A673 (cell line): ENCODE results near the gene MRFAP1. TPM values are rescaled to one million over a fixed set of nuclear protein-coding genes. Genes with fewer than 3 reads are reported as not detected.
A peak's percentile ranks its signal among the peaks of the same experiment; 100 is the strongest.

Experiments
- BruUV-seq: library from RNA; stranded (reverse); fragments of 400-500 nt; replicated peaks from 2 replicates; lab custom pipeline; 2021; lab: Mats Ljungman, UMichigan
- CTCF ChIA-PET: fragments of 300-600 bp; sonication (Branson Sonifier 250); formaldehyde crosslinking; loops from one replicate; lab custom pipeline; 2022; ENCODE audit warnings: antibody characterized with exemption; lab: Charles Lee
- POLR2A ChIA-PET: fragments of 300-600 bp; sonication (Branson Sonifier 250); formaldehyde crosslinking; loops from one replicate; lab custom pipeline; 2022; ENCODE audit warnings: antibody characterized with exemption; ENCODE audit not compliant: low non-redundant PET; lab: Charles Lee
- DNase-seq: peaks from one replicate; pipeline ENCODE4 v3.0.0-alpha.2; 2015; ENCODE audit warnings: low spot score
- H3K27ac ChIP-seq: fragments of 200-600 bp; sonication (generic); 2 replicates; pipeline ENCODE4 v1.5.1; 2016; ENCODE audit warnings: mixed run types, low read depth, mild to moderate bottlenecking, mixed read lengths, antibody characterized with exemption, low read length; ENCODE audit not compliant: poor library complexity, severe bottlenecking
- H3K27me3 ChIP-seq: fragments of 200-600 bp; sonication (generic); replicated peaks from 2 replicates; pipeline ENCODE4 v1.6.1; 2017; ENCODE audit warnings: mixed run types, low read depth, mild to moderate bottlenecking, mixed read lengths, antibody characterized with exemption, low read length; ENCODE audit not compliant: insufficient read depth, poor library complexity
- H3K36me3 ChIP-seq: fragments of 200-600 bp; sonication (generic); 2 replicates; pipeline ENCODE4 v1.6.1; 2016; ENCODE audit warnings: mixed run types, mild to moderate bottlenecking, mixed read lengths, antibody characterized with exemption, low read length; ENCODE audit not compliant: insufficient read depth, poor library complexity, severe bottlenecking
- H3K4me1 ChIP-seq: fragments of 200-600 bp; sonication (generic); 2 replicates; pipeline ENCODE4 v1.6.1; 2017; ENCODE audit warnings: mixed run types, mild to moderate bottlenecking, mixed read lengths, antibody characterized with exemption, low read length; ENCODE audit not compliant: insufficient read depth, poor library complexity, severe bottlenecking
- H3K4me3 ChIP-seq: fragments of 200-600 bp; sonication (generic); 2 replicates; pipeline ENCODE4 v1.5.1; 2016; ENCODE audit warnings: low read depth, mixed run types, mild to moderate bottlenecking, mixed read lengths, low read length; ENCODE audit not compliant: poor library complexity, severe bottlenecking
- H3K9me3 ChIP-seq: fragments of 200-600 bp; sonication (generic); 2 replicates; pipeline ENCODE4 v1.6.1; 2016; ENCODE audit warnings: mixed run types, low read depth, mild to moderate bottlenecking, mixed read lengths, antibody characterized with exemption, low read length; ENCODE audit not compliant: poor library complexity, severe bottlenecking
- EZH2 ChIP-seq: fragments of 200-600 bp; sonication (generic); IDR thresholded peaks from 2 replicates; pipeline ENCODE4 v1.6.1; 2017; ENCODE audit warnings: borderline replicate concordance, low read depth, mild to moderate bottlenecking, mixed read lengths, antibody characterized with exemption, low read length; ENCODE audit not compliant: poor library complexity, severe bottlenecking
- intact Hi-C: fragments of 100-400 bp; cut with micrococcal nuclease; formaldehyde crosslinking; loops from one replicate; pipeline ENCODE4 v1.10.0; 2022; ENCODE audit not compliant: unreplicated experiment
- total RNA-seq: library from RNA; stranded (reverse); gene quantifications from 2 replicates; pipeline ENCODE4 v1.2.3, GENCODE V29; 2021
- TF ChIP-seq, protein P1 (sequence below): fragments of 300-800, 200-600 bp; sonication (generic); conservative IDR thresholded peaks from 2 replicates; pipeline ENCODE4 v1.5.1; 2017; ENCODE audit warnings: low read depth, mild to moderate bottlenecking, antibody characterized with exemption, low read length, moderate library complexity, mixed read lengths

Gene MRFAP1
- total RNA-seq, 1 experiment from 2014 or later = 402 TPM

DNA sequence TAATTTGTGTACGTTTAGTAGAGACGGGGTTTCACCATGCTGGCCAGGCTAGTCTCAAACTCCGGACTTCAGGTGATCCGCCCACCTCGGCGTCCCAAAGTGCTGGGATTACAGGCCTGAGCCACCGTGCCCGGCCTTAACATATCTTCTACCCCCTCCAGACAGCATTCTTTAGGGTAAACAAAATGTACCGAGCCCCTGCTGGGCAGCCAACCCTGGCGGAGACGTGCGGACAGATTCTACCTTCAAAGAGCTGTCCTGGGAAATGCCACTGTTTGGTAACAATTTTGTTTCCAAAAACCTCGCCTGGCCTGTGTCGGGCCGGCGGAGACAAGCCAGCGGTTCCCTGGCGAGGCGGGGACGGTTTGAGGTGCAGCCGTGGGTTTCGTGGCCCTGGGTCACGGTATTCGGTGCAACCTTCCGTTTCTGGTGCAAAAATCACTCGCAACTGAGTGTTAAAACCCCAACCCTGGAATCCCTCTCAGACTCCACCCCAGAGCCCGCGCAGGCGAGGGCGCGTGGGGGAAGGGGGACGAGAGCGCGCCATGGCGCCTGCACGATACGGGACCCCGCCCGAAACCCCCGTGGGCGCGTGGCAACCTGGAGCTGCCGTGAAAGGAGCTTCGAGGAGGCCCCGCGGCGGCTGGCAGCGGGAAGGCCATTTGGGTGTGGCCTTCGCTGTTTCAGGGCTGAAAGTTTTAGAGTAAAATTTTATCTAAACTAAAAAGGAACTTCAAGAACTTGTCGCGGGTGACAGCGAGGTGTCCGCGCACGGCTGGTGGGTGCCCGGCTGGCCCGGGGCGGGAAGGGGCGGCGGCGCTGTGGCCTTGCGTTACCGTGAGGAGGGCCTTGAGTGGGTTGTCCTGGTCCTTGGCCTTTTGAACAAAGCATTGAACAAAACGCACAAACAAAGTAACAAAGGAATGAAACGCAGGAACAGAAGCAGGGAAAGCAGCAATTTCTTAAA is 17.0 kb downstream of the MRFAP1 start:
- TF ChIP-seq EZH2 = no peak
- TF ChIP-seq, protein P1, sequence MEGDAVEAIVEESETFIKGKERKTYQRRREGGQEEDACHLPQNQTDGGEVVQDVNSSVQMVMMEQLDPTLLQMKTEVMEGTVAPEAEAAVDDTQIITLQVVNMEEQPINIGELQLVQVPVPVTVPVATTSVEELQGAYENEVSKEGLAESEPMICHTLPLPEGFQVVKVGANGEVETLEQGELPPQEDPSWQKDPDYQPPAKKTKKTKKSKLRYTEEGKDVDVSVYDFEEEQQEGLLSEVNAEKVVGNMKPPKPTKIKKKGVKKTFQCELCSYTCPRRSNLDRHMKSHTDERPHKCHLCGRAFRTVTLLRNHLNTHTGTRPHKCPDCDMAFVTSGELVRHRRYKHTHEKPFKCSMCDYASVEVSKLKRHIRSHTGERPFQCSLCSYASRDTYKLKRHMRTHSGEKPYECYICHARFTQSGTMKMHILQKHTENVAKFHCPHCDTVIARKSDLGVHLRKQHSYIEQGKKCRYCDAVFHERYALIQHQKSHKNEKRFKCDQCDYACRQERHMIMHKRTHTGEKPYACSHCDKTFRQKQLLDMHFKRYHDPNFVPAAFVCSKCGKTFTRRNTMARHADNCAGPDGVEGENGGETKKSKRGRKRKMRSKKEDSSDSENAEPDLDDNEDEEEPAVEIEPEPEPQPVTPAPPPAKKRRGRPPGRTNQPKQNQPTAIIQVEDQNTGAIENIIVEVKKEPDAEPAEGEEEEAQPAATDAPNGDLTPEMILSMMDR = no peak
- intact Hi-C loops = no loop called here
- DNase-seq = no peak
- H3K4me1 ChIP-seq = no peaks in the 10 kb centered on the region
- BruUV-seq = no TSS peak
- ChIA-PET CTCF (no interaction called here), POLR2A (no interaction called here)
- H3K9me3 ChIP-seq = no peaks in the 10 kb centered on the region
- H3K27ac ChIP-seq = no peak overlapping the region
- no peaks in the 10 kb centered on the region for H3K36me3 ChIP-seq
- no peak overlapping the region for H3K4me3 ChIP-seq
- no peaks in the 10 kb centered on the region for H3K27me3 ChIP-seq

DNA sequence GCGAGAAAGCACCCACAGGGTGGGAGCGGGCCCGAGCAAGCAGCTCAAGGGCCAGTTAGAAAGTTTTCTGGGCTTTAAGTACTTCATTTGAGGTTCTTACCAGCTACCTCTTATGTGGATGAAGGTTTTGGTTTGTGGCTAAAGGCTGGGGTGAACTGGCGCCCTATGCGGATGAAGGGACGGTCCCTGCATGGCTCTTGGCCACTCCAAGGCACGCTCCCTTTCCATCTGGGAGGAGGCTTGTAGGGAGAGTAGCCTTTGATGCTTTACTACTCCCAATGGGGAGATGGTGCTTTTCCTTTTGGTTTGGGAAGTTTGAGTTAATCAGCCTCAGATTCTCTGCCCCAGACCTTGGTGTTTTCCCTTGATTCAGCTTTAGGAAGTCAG is 17.7 kb downstream of the MRFAP1 start:
- H3K27me3 ChIP-seq = peaks cover 3% of the 10 kb centered on the region
- H3K4me1 ChIP-seq = no peaks in the 10 kb centered on the region
- POLR2A ChIA-PET = interaction anchor here (0.7 kb wide), 1 partner anchor 24 kb away, joined by 3 read pairs; no protein-coding TSS in a partner anchor
- H3K36me3 ChIP-seq = no peaks in the 10 kb centered on the region
- no peaks in the 10 kb centered on the region for H3K9me3 ChIP-seq
- intact Hi-C loops = no loop called here
- TF ChIP-seq, protein P1 = no peak
- TF ChIP-seq EZH2 = no peak
- CTCF ChIA-PET = no interaction called here
- H3K4me3 ChIP-seq = no peak overlapping the region
- BruUV-seq = no TSS peak
- DNase-seq = no peak
- no peak overlapping the region for H3K27ac ChIP-seq

DNA sequence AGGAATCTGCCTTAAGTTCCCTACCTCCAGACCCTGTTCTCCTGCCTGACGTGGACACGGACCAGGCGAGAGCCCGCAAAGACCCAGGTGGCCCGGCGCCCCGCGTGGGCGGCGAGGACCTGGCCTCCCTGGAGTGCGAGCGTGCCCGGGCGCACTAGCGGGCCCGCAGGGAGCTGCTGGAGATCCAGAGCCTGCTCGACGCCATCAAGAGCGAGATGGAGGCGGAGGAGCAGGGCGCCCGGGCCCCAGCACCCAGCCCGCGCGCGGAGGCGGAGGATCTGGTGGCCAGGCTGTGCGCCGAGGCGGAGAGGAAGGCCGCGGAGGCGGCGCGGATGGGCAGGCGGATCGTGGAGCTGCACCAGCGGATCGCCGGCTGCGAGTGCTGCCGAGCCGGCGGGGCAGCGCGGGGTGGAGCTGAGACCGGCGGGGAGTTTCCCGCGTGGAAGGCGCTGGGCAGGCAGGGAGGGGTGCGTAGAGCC is 18.2 kb downstream of the MRFAP1 start:
- intact Hi-C loops = no loop called here
- ChIA-PET CTCF (no interaction called here), POLR2A (interaction anchor here (0.7 kb wide), 1 partner anchor 24 kb away, joined by 3 read pairs; no protein-coding TSS in a partner anchor)
- DNase-seq = peak; percentile 47
- TF ChIP-seq, protein P1 = no peak
- TF ChIP-seq EZH2 = no peak
- Histone ChIP-seq H3K4me3 (peak overlapping the region; percentile 39), H3K36me3 (no peaks in the 10 kb centered on the region), H3K27me3 (peaks cover 6% of the 10 kb centered on the region), H3K9me3 (no peaks in the 10 kb centered on the region), H3K4me1 (no peaks in the 10 kb centered on the region), H3K27ac (no peak overlapping the region)
- no TSS peak for BruUV-seq
